DND-41 (cell line): ENCODE data around the gene NEDD4.

Source experiments
- EZH2 ChIP-seq: IDR thresholded peaks from 3 replicates; pipeline ENCODE4 v1.6.1; 2012; ENCODE audit warnings: borderline replicate concordance, low read depth, mild to moderate bottlenecking, moderate library complexity, low read length, inconsistent platforms; ENCODE audit not compliant: severe bottlenecking
- TF ChIP-seq, protein P1 (sequence below): IDR thresholded peaks from 2 replicates; pipeline ENCODE4 v1.5.1; 2012; ENCODE audit warnings: borderline replicate concordance, low read length, moderate library complexity, mild to moderate bottlenecking; ENCODE audit not compliant: poor library complexity, severe bottlenecking; ENCODE audit errors: extremely low read depth

DNA sequence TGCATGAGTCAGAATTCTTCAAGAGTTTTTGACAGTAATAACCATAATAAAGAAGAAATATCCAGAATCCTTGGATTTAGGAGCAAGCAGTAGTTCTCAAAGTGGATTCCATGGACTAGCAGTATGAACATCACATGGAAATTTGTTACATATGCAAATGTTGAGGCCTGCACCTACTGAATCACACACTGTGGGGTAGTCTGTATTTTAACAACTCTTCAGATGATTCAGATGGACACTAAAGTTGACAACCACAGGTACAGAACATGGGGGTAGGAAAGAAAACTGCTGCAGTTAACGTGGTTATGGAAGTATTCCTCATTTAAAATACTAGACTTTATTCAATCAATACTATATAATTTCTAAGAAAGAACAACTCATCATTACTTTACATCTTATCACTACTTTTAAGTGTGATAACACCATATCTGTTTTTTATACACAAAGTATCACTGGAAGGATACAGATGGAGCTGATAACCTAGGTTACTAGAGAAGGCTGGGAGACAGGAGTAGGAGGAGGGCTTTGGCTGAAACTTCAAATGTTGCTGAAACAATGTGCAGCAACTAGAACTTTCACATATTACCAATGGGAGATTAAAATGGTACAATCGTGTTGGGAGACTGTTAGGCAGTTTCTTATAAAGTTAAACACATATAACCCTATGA is 11.7 kb downstream of the NEDD4 start:
- TF ChIP-seq, protein P1, sequence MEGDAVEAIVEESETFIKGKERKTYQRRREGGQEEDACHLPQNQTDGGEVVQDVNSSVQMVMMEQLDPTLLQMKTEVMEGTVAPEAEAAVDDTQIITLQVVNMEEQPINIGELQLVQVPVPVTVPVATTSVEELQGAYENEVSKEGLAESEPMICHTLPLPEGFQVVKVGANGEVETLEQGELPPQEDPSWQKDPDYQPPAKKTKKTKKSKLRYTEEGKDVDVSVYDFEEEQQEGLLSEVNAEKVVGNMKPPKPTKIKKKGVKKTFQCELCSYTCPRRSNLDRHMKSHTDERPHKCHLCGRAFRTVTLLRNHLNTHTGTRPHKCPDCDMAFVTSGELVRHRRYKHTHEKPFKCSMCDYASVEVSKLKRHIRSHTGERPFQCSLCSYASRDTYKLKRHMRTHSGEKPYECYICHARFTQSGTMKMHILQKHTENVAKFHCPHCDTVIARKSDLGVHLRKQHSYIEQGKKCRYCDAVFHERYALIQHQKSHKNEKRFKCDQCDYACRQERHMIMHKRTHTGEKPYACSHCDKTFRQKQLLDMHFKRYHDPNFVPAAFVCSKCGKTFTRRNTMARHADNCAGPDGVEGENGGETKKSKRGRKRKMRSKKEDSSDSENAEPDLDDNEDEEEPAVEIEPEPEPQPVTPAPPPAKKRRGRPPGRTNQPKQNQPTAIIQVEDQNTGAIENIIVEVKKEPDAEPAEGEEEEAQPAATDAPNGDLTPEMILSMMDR, result no peak
- TF ChIP-seq EZH2, result no peak
